ENCODE measurements around the gene PLEKHA6.

GRCh38 chr1:204333427-204333826 lies 26.3 kb downstream of the PLEKHA6 start:
- TF ChIP-seq POLR2A (IDR thresholded peaks at IDR 0.05): no peak
- TF ChIP-seq CTCF (IDR thresholded peaks at IDR 0.05): no peak

Data from right lobe of liver (tissue), 4 donors.